Measurements from ENCODE around the gene GPR135. TPM values are rescaled to one million over a fixed set of nuclear protein-coding genes. Genes with fewer than 3 reads are reported as not detected.

GPR135 gene
- total RNA-seq, 2 experiments from 2014 or later, result 0.95 to 1.0 TPM

DNA sequence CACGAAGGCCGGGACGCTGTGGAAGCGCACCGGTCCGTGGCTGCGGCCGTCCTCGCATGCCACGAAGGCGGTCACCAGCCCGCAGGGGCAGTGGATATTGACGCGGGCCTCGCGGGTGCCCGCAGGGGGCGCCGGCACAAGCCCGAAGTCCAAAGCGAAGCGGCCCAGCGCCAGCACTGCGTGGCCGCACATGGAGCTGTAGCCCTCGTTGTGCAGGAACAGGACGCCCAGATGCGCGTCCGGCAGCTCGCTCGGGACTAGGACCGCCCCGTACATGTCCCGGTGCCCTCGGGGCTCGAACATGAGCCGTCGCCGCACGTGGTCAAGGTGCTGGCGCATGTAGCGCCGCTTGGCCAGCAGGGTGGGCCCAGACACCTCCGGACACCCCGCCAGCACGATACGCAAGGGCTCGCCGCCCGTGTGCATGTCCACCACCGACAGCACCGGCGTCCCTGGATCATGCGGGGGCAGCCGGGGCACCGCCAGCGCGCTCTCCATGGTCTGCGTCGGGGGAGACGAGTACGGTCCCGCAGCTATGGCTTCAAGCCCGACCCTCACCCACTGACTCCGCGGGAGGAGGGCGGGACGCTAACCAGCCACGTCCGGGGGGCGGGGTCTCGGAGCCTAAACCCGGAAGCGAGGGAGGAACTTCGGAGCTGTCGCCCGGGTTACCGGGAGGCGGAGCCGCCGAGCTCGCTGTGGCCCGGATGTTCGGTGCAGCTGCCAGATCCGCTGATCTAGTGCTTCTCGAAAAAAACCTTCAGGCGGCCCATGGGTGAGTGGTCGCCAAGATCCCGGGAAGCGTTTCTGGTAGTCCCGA, 18.8 kb upstream of the GPR135 start, which contains the start of the genes JKAMP and L3HYPDH:
Gene JKAMP, plus strand, starts transcription at position 699 of the 820 bp plus-strand sequence. Its CDS starts 73 bp downstream, at position 772.
Gene L3HYPDH, minus strand, starts transcription at position 590 of the 820 bp plus-strand sequence. Its CDS starts 92 bp downstream, at position 498.
- Mint-ChIP-seq H3K4me1 (peaks cover 67% of the 10 kb centered on the region), H3K27ac (peak within 1 kb of the TSS; percentile 88), H3K4me3 (peak within 1 kb of the TSS; percentile 94), H3K36me3 (ENCODE audit: low read depth) (peaks cover 13% of the 10 kb centered on the region), H3K9me3 (no peaks in the 10 kb centered on the region), H3K27me3 (no peaks in the 10 kb centered on the region)
- POLR2A ChIA-PET, result interaction anchor here (0.6 to 2.6 kb wide), 16 partner anchors 10 to 1186 kb away, joined by 3 to 19 read pairs (median 5); partner anchors contain the start of genes ARID4A, DAAM1, GPR135 and KIAA0586
- CTCF ChIA-PET, result interaction anchor here (0.9 to 1.7 kb wide), 7 partner anchors 8 to 92 kb away, joined by 3 to 9 read pairs (median 5); no protein-coding TSS in a partner anchor
- peak; percentile 97 for DNase-seq

DNA sequence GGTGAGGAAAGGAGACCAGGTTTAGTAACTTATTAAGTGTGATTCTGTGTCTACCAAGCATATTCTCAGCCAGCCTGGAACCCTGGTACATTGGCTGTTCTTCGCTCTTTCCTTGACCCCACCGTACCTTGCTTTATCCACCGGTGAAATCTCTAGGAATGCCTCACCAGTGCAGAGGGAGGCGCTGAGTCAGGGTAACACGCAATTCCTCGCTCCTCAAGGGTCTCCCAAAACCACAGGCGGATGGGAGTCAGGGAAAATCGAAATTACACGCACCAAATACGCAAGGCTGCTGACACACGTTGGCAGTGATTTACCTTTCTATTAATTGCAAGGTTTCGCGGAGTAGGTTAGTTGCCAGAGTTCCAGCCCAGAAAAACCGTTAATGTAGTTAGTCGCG, 18.2 kb upstream of the GPR135 start:
- ChIA-PET CTCF (interaction anchor here (1.2 to 1.4 kb wide), 3 partner anchors 10 to 848 kb away, joined by 4 to 5 read pairs (median 5); no protein-coding TSS in a partner anchor), POLR2A (interaction anchor here (1.0 to 2.6 kb wide), 10 partner anchors 13 to 1186 kb away, joined by 3 to 19 read pairs (median 6); partner anchors contain the start of genes ARID4A, DAAM1, GPR135 and KIAA0586)
- DNase-seq, result no peak
- peak overlapping the region; percentile 94 for H3K4me3 Mint-ChIP-seq
- peaks cover 62% of the 10 kb centered on the region for H3K4me1 Mint-ChIP-seq
- H3K27ac Mint-ChIP-seq, result peak overlapping the region; percentile 88
- H3K27me3 Mint-ChIP-seq, result no peaks in the 10 kb centered on the region
- no peaks in the 10 kb centered on the region for H3K9me3 Mint-ChIP-seq
- H3K36me3 Mint-ChIP-seq (ENCODE audit: low read depth), result peaks cover 13% of the 10 kb centered on the region

DNA sequence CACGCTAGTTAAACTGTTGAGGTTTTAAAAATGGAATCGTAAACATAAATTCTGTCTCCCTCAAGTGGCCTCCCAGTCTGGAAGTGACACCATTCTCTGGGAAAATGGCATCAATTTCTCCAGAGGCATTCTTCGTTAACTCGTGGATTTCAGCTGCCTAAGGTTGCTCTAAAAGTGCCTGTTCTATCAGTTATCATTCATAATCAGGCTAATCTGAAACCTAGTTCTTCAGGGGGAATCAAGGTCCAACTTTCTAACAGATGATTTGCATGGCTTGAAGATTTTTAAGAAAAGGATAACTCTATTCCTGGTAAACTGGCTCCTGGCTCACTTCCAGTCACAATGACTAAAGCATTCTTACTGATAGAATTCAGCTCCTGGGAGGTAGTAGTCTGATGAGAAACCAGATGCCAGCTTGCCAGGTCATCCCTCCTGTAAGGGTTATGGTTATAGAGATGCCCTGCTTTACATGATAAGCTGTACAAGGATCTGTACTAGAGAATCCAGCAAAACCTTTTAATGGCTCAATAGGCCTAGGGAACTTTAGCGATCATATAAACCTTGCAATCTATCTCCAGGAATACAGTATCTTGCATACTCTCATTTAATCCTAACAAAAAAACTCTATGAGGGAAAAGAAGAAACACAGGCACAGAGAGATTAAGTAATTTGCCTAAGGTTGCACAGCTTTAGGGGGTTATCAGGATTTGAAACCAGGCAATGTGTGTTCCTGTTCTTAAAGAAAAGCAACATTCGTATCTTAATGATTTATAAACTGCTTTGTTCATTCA, 17.6 kb upstream of the GPR135 start:
- ChIA-PET CTCF (interaction anchor here (1.3 to 1.4 kb wide), 2 partner anchors 9 to 849 kb away, joined by 4 to 5 read pairs; no protein-coding TSS in a partner anchor), POLR2A (interaction anchor here (0.8 to 2.6 kb wide), 7 partner anchors 14 to 1055 kb away, joined by 3 to 19 read pairs (median 7); partner anchors contain the start of genes DAAM1, GPR135, KIAA0586 and PPM1A)
- peaks cover 59% of the 10 kb centered on the region for H3K4me1 Mint-ChIP-seq
- DNase-seq, result no peak
- H3K27me3 Mint-ChIP-seq, result no peaks in the 10 kb centered on the region
- peaks cover 11% of the 10 kb centered on the region for H3K36me3 Mint-ChIP-seq (ENCODE audit: low read depth)
- peak overlapping the region; percentile 94 for H3K4me3 Mint-ChIP-seq
- H3K27ac Mint-ChIP-seq, result peak overlapping the region; percentile 88
- H3K9me3 Mint-ChIP-seq, result no peaks in the 10 kb centered on the region

GRCh38 chr14:59481871-59482540, 16.8 kb upstream of the GPR135 start:
- POLR2A ChIA-PET, result interaction anchor here (0.8 kb wide), 1 partner anchor 16 kb away, joined by 3 read pairs; the partner anchor contains the start of gene GPR135
- H3K27ac Mint-ChIP-seq, result peak overlapping the region; percentile 63
- H3K36me3 Mint-ChIP-seq (ENCODE audit: low read depth), result peaks cover 10% of the 10 kb centered on the region
- no peak for DNase-seq
- H3K9me3 Mint-ChIP-seq, result no peaks in the 10 kb centered on the region
- H3K4me3 Mint-ChIP-seq, result peak overlapping the region; percentile 94
- CTCF ChIA-PET, result interaction anchor here (1.3 to 1.4 kb wide), 2 partner anchors 8 to 849 kb away, joined by 4 to 5 read pairs; no protein-coding TSS in a partner anchor
- no peaks in the 10 kb centered on the region for H3K27me3 Mint-ChIP-seq
- peaks cover 60% of the 10 kb centered on the region for H3K4me1 Mint-ChIP-seq

DNA sequence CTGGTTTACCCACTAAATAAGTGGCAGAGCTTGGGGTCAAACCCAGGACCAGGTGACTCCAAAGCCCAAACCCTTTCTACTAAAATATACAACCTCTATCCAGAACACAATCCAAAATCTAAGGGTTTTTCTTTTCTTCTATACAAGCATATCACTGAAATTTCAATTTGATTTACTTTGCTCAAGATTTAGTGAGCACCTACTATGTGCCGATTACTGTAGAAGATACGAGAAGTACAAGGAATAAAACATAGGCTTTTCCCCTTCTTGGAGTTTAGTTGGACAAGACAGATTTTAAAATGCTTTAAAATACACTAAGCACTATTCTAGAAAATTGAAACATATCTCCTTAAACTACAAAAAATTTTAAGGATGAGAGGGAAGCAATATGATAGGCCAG, 16.2 kb upstream of the GPR135 start:
- ChIA-PET POLR2A (no interaction called here), CTCF (no interaction called here)
- Mint-ChIP-seq H3K27me3 (no peaks in the 10 kb centered on the region), H3K9me3 (no peaks in the 10 kb centered on the region), H3K27ac (no peak overlapping the region), H3K4me3 (peak overlapping the region; percentile 34), H3K36me3 (ENCODE audit: low read depth) (peaks cover 10% of the 10 kb centered on the region), H3K4me1 (peaks cover 62% of the 10 kb centered on the region)
- no peak for DNase-seq

GRCh38 chr14:59480166-59480565, 15.0 kb upstream of the GPR135 start:
- POLR2A ChIA-PET, result no interaction called here
- CTCF ChIA-PET, result no interaction called here
- H3K9me3 Mint-ChIP-seq, result no peaks in the 10 kb centered on the region
- peak overlapping the region; percentile 55 for H3K4me3 Mint-ChIP-seq
- H3K27ac Mint-ChIP-seq, result peak overlapping the region; percentile 44
- peaks cover 50% of the 10 kb centered on the region for H3K4me1 Mint-ChIP-seq
- no peak for DNase-seq
- H3K27me3 Mint-ChIP-seq, result no peaks in the 10 kb centered on the region
- H3K36me3 Mint-ChIP-seq (ENCODE audit: low read depth), result peaks cover 10% of the 10 kb centered on the region

DNA sequence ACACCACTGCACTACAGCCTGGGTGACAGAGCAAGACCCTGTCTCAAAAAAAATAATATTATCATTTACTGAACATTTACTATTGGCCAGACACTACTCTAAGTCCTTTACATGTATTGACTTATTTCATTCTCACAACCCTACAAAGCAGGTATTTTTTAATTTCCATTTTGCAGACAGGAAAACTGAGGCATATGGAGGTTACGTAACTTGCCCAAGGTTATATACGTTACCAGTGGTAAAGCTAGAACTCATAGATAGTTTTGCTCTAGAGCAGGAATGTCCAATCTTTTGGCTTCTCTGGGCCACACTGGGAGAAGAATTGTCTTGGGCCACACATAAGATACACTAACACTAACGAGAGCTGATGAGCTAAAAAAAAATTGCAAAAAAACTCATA, 13.4 kb upstream of the GPR135 start:
- Mint-ChIP-seq H3K36me3 (ENCODE audit: low read depth) (peaks cover 17% of the 10 kb centered on the region), H3K27ac (no peak overlapping the region), H3K4me3 (no peak overlapping the region), H3K27me3 (no peaks in the 10 kb centered on the region), H3K4me1 (peaks cover 49% of the 10 kb centered on the region), H3K9me3 (no peaks in the 10 kb centered on the region)
- ChIA-PET CTCF (no interaction called here), POLR2A (interaction anchor here (1.1 kb wide), 1 partner anchor 14 kb away, joined by 4 read pairs; the partner anchor contains the start of gene GPR135)
- DNase-seq, result no peak

GRCh38 chr14:59475709-59476108, 10.5 kb upstream of the GPR135 start:
- no peak for DNase-seq
- H3K9me3 Mint-ChIP-seq, result no peaks in the 10 kb centered on the region
- H3K27me3 Mint-ChIP-seq, result no peaks in the 10 kb centered on the region
- H3K4me3 Mint-ChIP-seq, result no peak overlapping the region
- H3K36me3 Mint-ChIP-seq (ENCODE audit: low read depth), result peaks cover 23% of the 10 kb centered on the region
- POLR2A ChIA-PET, result interaction anchor here (1.3 kb wide), 1 partner anchor 11 kb away, joined by 3 read pairs; no protein-coding TSS in a partner anchor
- no peak overlapping the region for H3K27ac Mint-ChIP-seq
- CTCF ChIA-PET, result interaction anchor here (1.0 to 1.5 kb wide), 2 partner anchors 9 to 102 kb away, joined by 3 read pairs; partner anchors contain the start of genes JKAMP and L3HYPDH
- H3K4me1 Mint-ChIP-seq, result peaks cover 21% of the 10 kb centered on the region

DNA sequence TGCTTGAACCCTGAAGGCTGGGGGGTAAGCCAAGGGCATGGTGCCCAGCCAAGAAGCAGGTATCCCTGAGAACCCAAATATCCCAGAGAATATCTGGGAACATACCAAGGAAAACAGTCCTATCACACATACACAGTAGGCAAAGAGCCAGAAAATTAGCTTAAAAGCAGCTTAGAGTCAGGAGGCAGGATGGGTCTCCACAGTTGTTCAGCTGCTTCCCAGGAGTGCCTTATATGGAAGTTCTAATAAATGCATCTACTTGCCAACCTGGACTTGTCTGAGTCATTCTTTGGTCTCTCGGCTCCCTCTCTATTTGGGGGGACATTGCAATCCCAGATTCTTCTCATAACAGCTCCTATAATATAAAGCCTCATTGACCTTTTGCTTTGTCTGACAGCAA, 9.0 kb upstream of the GPR135 start:
- CTCF ChIA-PET, result interaction anchor here (1.7 to 1.9 kb wide), 2 partner anchors 9 to 10 kb away, joined by 4 to 8 read pairs; partner anchors contain the start of genes JKAMP and L3HYPDH
- H3K4me1 Mint-ChIP-seq, result peaks cover 10% of the 10 kb centered on the region
- H3K27me3 Mint-ChIP-seq, result no peaks in the 10 kb centered on the region
- no peak overlapping the region for H3K4me3 Mint-ChIP-seq
- H3K27ac Mint-ChIP-seq, result no peak overlapping the region
- no peaks in the 10 kb centered on the region for H3K9me3 Mint-ChIP-seq
- DNase-seq, result no peak
- POLR2A ChIA-PET, result interaction anchor here (1.8 kb wide), 1 partner anchor 9 kb away, joined by 9 read pairs; the partner anchor contains the start of gene GPR135
- H3K36me3 Mint-ChIP-seq (ENCODE audit: low read depth), result peaks cover 23% of the 10 kb centered on the region

DNA sequence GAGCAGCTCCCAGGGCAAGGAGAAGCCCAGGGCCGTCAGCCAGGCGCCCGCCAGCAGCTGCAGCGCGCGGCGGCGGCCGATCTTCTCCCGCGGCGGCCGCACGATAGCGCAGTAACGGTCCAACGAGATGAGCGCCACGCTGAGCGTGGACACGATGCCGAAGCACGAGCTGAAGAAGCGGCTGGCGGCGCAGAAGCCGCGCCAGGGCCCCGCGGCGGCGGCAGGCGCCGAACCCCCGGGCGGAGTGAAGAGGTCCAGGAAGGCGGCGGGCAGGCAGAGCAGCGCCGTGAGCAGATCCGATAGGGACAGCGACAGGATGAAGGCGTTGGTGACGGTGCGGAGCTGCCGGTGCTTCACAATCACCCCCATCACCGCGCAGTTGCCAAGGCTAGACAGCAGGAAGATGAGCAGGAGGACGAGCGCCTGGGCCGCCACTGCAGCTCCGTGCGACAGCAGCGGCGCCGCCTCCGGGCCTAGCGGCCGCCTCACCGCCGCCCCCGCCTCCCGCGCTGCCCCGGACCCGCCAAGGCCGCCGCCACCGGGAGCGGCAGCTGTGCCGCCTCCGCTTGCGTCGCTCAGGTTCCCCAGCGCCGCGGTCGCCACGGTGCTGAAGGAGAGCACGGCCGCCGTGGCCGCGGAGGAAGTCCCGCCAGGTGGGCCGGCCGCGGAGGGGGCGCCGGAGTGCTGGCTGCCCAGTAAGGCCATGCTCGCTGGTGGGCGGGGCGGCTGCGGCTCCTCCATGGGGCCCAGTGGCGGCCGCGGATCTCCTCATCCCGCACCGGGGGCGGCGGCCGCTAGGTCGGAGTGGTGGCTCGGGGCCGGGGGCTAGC, 479 bp downstream of the GPR135 start:
- Mint-ChIP-seq H3K27me3 (peaks cover 1% of the 10 kb centered on the region), H3K9me3 (no peaks in the 10 kb centered on the region), H3K4me3 (peak overlapping the region; percentile 79), H3K27ac (no peak overlapping the region), H3K4me1 (peaks cover 12% of the 10 kb centered on the region), H3K36me3 (ENCODE audit: low read depth) (no peaks in the 10 kb centered on the region)
- peak; percentile 60 for DNase-seq
- ChIA-PET CTCF (interaction anchor here (0.6 to 2.6 kb wide), 5 partner anchors 20 to 1992 kb away, joined by 3 to 7 read pairs (median 3); partner anchors contain the start of genes CCDC175, JKAMP and L3HYPDH), POLR2A (interaction anchor here (0.6 to 2.2 kb wide), 5 partner anchors 10 to 19 kb away, joined by 3 to 15 read pairs (median 4); partner anchors contain the start of genes JKAMP and L3HYPDH)

All from activated CD4-positive, alpha-beta memory T cell treated with anti-CD3 and anti-CD28 coated beads, Interleukin-2, amount 10 ng/mL, durations not matched to agents 7 days and 5 days (primary cell).